Activated gamma-delta T cell treated with anti-CD3 and anti-CD28 coated beads, Interleukin-2, amount 50 U/mL, for 16 hours (primary cell): ENCODE data around the gene FAM222B.
A peak's percentile ranks its signal among the peaks of the same experiment; 100 is the strongest.

Source experiments
- DNase-seq: peaks from one replicate; pipeline ENCODE4 v3.0.0-alpha.2; 2020; ENCODE audit warnings: low read depth

FAM222B gene

GRCh38 chr17:28763804-28764266 is 78.8 kb downstream of the FAM222B start:
- DNase-seq: peak; percentile 77

- DNase-seq: no peak
Measured at GRCh38 chr17:28763137-28763799, 79.3 kb downstream of the FAM222B start.

- no peak for DNase-seq
Measured at GRCh38 chr17:28760601-28761562, 81.7 kb downstream of the FAM222B start.

GRCh38 chr17:28759256-28759865 is 83.2 kb downstream of the FAM222B start:
- no peak for DNase-seq

GRCh38 chr17:28758411-28759121 is 84.0 kb downstream of the FAM222B start:
- DNase-seq: no peak

- no peak for DNase-seq
Measured at GRCh38 chr17:28756049-28756804, 86.4 kb downstream of the FAM222B start.

- no peak for DNase-seq
Measured at GRCh38 chr17:28755486-28755885, 87.1 kb downstream of the FAM222B start.

GRCh38 chr17:28751600-28752366 is 90.8 kb downstream of the FAM222B start:
- DNase-seq: no peak

GRCh38 chr17:28750178-28751047 is 92.2 kb downstream of the FAM222B start:
- peak; percentile 84 for DNase-seq

- DNase-seq: no peak
Measured at GRCh38 chr17:28749516-28750177, 92.9 kb downstream of the FAM222B start.

- no peak for DNase-seq
Measured at GRCh38 chr17:28748852-28749515, 93.6 kb downstream of the FAM222B start.

- DNase-seq: no peak
Measured at GRCh38 chr17:28747801-28748750, 94.5 kb downstream of the FAM222B start.

- no peak for DNase-seq
Measured at GRCh38 chr17:28747051-28747691, 95.4 kb downstream of the FAM222B start.

GRCh38 chr17:28746611-28747050 is 96.0 kb downstream of the FAM222B start:
- no peak for DNase-seq

GRCh38 chr17:28745786-28746411 is 96.7 kb downstream of the FAM222B start:
- no peak for DNase-seq
